ENCODE results near the gene DONSON.

GRCh38 chr21:33531007-33531406 is 57.5 kb downstream of the DONSON start:
- no peak for TF ChIP-seq CTCF (conservative IDR thresholded peaks at IDR 0.05; ENCODE audit: low read depth, low read length)
- no peak for TF ChIP-seq EZH2 (IDR thresholded peaks at IDR 0.05; ENCODE audit: low read length, unreplicated experiment)
